Central memory CD8-positive, alpha-beta T cell (primary cell): ENCODE measurements around the gene TIMM29.

ENCODE experiments used
- ATAC-seq: fragments of 150-1000 bp; cut with Tn5 transposase; replicated peaks from 2 replicates; pipeline ENCODE4 v1.10.0; 2022; ENCODE audit warnings: mild to moderate bottlenecking, moderate FRiP score, moderate number of reproducible peaks; ENCODE audit not compliant: poor library complexity, severe bottlenecking; ENCODE audit errors: extremely low read depth
- DNase-seq, 2 donors: peaks; one replicate each; pipeline ENCODE4 v3.0.0; 2021; ENCODE audit warnings: low spot score in 2 of 2
- H3K27ac Mint-ChIP-seq: one replicate; pipeline ENCODE4 v1.8.0; 2022; ENCODE audit warnings: low read depth, mild to moderate bottlenecking, moderate library complexity, mixed read lengths
- H3K27me3 Mint-ChIP-seq: one replicate; pipeline ENCODE4 v1.8.0; 2022; ENCODE audit warnings: mixed read lengths
- H3K36me3 Mint-ChIP-seq: one replicate; pipeline ENCODE4 v1.8.0; 2022; ENCODE audit warnings: mild to moderate bottlenecking, moderate library complexity, mixed read lengths; ENCODE audit not compliant: insufficient read depth
- H3K4me1 Mint-ChIP-seq: one replicate; pipeline ENCODE4 v1.8.0; 2022; ENCODE audit warnings: mixed read lengths
- H3K4me3 Mint-ChIP-seq: one replicate; pipeline ENCODE4 v1.8.0; 2022; ENCODE audit warnings: mild to moderate bottlenecking, moderate library complexity, mixed read lengths
- H3K9me3 Mint-ChIP-seq: one replicate; pipeline ENCODE4 v1.8.0; 2022; ENCODE audit warnings: mixed read lengths

The TIMM29 gene

DNA sequence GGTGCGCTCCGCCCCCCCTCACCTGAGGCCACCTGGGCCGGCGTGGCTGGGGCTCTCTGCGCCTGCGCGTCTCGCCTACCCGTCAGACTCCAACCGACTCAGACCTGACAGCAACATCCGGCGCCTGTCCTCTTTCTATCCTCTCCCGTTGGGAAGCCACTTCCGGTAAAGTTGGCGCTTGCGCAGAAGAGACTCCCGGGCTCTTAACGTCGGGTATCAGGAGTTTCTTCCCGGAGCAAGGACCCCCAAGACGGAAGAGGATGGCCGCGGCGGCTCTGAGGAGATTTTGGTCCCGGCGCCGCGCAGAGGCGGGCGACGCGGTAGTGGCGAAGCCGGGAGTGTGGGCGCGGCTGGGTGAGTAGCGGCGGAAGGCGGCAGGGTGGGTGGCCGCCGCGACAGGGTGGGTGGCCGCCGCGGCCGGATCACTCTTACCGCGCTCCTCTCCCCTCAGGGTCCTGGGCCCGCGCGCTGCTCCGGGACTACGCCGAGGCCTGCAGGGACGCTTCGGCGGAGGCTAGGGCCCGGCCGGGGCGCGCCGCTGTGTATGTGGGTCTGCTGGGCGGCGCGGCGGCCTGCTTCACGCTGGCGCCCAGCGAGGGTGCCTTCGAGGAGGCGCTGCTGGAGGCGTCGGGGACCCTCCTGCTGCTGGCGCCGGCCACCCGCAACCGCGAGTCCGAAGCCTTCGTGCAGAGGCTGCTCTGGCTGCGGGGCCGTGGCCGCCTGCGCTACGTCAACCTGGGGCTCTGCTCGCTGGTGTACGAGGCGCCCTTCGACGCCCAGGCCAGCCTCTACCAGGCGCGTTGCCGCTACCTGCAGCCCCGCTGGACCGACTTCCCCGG, at the start of gene TIMM29, which contains the start of gene YIPF2:
Gene TIMM29 (plus strand): TSS at position 249 of the 839 bp plus-strand sequence. CDS start 12 bp downstream, at position 261.
Gene YIPF2 (minus strand): TSS at position 77 of the 839 bp plus-strand sequence. CDS start 229 bp downstream, outside the sequence.
- Mint-ChIP-seq H3K27ac (peak within 1 kb of the TSS; percentile 91), H3K9me3 (no peaks in the 10 kb centered on the region), H3K27me3 (no peaks in the 10 kb centered on the region), H3K4me1 (peaks cover 6% of the 10 kb centered on the region), H3K4me3 (peak within 1 kb of the TSS; percentile 93), H3K36me3 (peaks cover 25% of the 10 kb centered on the region)
- peak; percentile 78 to 86 for DNase-seq
- ATAC-seq: peak; percentile 88

DNA sequence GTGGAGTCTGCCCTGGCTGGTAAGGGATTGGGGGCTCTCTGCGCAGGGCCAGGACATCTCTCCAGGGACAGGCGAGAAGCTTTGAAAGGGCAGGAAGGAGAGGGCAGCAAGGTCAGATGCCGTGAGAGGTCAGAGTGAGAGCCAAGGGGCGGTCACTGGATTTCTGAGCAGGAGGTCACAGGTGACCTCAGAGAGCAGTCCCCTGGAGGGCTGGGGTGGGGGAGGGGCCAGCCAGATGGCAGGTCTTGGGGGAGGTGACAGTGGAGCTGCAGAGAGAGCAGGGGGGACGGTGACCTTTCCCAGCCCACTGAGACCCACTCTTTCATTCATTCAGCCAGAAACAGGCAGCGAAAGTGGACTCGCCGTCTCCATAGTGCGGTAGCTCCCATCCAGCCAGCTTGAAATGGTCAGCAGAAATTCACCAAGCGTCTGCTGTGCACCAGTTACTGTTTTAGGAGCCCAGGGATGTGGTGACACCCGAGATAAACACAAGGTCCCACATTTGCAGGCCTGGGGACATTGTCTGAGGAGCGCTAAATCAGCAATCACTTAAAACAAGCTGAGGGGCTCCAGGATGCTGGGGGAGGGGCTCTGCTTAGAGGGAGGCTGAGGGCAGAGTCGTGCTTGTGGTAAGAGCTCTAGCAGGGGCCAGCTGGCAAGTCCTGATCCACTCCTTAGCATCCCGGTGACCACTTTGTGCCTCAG, 47.1 kb upstream of the TIMM29 start:
- H3K27me3 Mint-ChIP-seq: no peaks in the 10 kb centered on the region
- ATAC-seq: no peak
- peaks cover 3% of the 10 kb centered on the region for H3K36me3 Mint-ChIP-seq
- no peak overlapping the region for H3K27ac Mint-ChIP-seq
- no peaks in the 10 kb centered on the region for H3K9me3 Mint-ChIP-seq
- DNase-seq: no peak
- no peak overlapping the region for H3K4me3 Mint-ChIP-seq
- H3K4me1 Mint-ChIP-seq: peaks cover 20% of the 10 kb centered on the region

- Mint-ChIP-seq H3K4me1 (peaks cover 15% of the 10 kb centered on the region), H3K9me3 (no peaks in the 10 kb centered on the region), H3K27ac (no peak overlapping the region), H3K36me3 (peaks cover 4% of the 10 kb centered on the region), H3K4me3 (no peak overlapping the region), H3K27me3 (no peaks in the 10 kb centered on the region)
- no peak for DNase-seq
- ATAC-seq: no peak
Observed at GRCh38 chr19:10882108-10882457, 46.5 kb upstream of the TIMM29 start.

- DNase-seq: no peak
- no peak overlapping the region for H3K4me3 Mint-ChIP-seq
- no peak overlapping the region for H3K27ac Mint-ChIP-seq
- H3K4me1 Mint-ChIP-seq: peaks cover 7% of the 10 kb centered on the region
- no peaks in the 10 kb centered on the region for H3K27me3 Mint-ChIP-seq
- ATAC-seq: no peak
- H3K9me3 Mint-ChIP-seq: no peaks in the 10 kb centered on the region
- peaks cover 5% of the 10 kb centered on the region for H3K36me3 Mint-ChIP-seq
Observed at GRCh38 chr19:10884274-10884673, 44.3 kb upstream of the TIMM29 start.

DNA sequence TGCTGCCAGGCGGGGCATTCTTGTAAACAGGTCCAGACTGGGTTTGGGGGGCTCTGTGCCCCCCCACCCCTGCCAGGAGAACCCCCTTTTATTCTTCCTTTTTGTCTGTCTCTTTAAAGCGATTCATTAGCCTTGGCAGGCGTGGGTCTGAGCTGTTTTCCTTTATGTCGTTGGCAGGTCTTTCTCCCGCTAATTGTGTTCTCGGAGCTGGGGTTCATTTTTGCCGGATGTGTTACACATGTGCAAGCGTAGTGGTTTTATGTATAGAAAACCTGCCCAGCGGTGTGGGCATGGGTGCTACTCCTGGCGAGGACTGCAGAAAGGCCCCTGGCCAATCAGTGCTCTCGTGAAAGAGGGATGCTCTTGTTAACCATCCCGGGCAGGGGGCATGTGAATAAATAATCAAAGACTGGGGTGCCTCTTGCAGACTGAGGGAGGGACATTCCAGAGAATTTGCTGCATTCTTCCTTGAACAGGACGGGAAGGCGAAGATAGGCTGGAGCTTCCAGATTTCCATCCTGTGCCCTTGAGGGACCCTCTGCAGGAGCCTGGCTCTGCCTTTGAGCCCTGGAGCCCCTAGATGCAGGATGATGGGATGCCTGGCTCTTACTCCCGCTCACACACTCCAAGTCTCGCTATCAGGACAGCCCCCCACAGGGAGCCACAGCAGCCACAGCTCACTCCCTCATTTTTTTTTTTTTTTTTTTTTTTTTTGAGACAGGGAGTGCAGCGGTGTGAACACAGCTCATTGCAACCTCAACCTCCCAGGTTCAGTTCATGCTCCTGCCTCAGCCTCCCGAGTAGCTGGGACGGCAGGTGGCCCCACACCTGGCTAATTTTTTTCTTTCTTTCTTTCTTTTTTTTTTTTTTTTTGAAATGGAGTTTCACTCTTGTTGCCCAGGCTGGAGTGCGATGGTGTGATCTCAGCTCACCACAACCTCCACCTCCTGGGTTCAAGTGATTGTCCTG, 43.1 kb upstream of the TIMM29 start:
- no peak for DNase-seq
- H3K9me3 Mint-ChIP-seq: no peaks in the 10 kb centered on the region
- ATAC-seq: no peak
- peaks cover 5% of the 10 kb centered on the region for H3K4me1 Mint-ChIP-seq
- no peaks in the 10 kb centered on the region for H3K27me3 Mint-ChIP-seq
- no peak overlapping the region for H3K27ac Mint-ChIP-seq
- no peak overlapping the region for H3K4me3 Mint-ChIP-seq
- peaks cover 5% of the 10 kb centered on the region for H3K36me3 Mint-ChIP-seq

- no peak overlapping the region for H3K27ac Mint-ChIP-seq
- H3K36me3 Mint-ChIP-seq: peaks cover 3% of the 10 kb centered on the region
- no peaks in the 10 kb centered on the region for H3K9me3 Mint-ChIP-seq
- DNase-seq: no peak
- no peaks in the 10 kb centered on the region for H3K27me3 Mint-ChIP-seq
- peaks cover 5% of the 10 kb centered on the region for H3K4me1 Mint-ChIP-seq
- no peak overlapping the region for H3K4me3 Mint-ChIP-seq
- ATAC-seq: no peak
Observed at GRCh38 chr19:10887616-10888367, 40.8 kb upstream of the TIMM29 start.

DNA sequence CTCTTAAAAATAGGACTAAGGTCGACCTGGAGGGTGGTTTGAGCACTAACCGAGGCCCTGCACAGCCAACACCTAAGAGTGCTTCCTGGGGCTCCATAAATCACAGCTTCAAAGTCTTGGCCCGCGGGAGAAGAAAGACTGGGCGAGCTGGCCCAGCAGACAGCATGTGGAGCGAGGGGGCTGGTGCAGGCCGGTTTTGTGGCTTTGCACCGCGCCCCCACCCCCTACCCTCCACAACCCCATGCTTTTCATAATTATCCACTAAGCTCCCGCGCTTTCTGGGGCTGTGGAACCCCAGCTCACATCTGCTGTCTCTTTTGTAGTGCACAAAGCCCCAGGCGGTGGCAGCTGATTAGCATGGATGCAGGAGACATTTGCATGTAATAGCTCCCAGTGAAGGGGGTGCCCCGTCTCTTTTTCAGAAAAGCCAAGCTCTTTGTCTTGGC, 40.2 kb upstream of the TIMM29 start:
- H3K4me1 Mint-ChIP-seq: peaks cover 5% of the 10 kb centered on the region
- no peak overlapping the region for H3K27ac Mint-ChIP-seq
- ATAC-seq (no peak), DNase-seq (no peak)
- no peaks in the 10 kb centered on the region for H3K9me3 Mint-ChIP-seq
- H3K36me3 Mint-ChIP-seq: peaks cover 3% of the 10 kb centered on the region
- H3K27me3 Mint-ChIP-seq: no peaks in the 10 kb centered on the region
- no peak overlapping the region for H3K4me3 Mint-ChIP-seq

GRCh38 chr19:10889880-10890279, 38.7 kb upstream of the TIMM29 start:
- H3K36me3 Mint-ChIP-seq: peaks cover 3% of the 10 kb centered on the region
- peaks cover 5% of the 10 kb centered on the region for H3K4me1 Mint-ChIP-seq
- no peak for ATAC-seq
- H3K27me3 Mint-ChIP-seq: no peaks in the 10 kb centered on the region
- no peak for DNase-seq
- no peak overlapping the region for H3K4me3 Mint-ChIP-seq
- no peak overlapping the region for H3K27ac Mint-ChIP-seq
- no peaks in the 10 kb centered on the region for H3K9me3 Mint-ChIP-seq

GRCh38 chr19:10891405-10892086, 37.1 kb upstream of the TIMM29 start:
- DNase-seq (no peak), ATAC-seq (no peak)
- H3K4me3 Mint-ChIP-seq: no peak overlapping the region
- no peaks in the 10 kb centered on the region for H3K9me3 Mint-ChIP-seq
- H3K4me1 Mint-ChIP-seq: peaks cover 8% of the 10 kb centered on the region
- H3K27ac Mint-ChIP-seq: no peak overlapping the region
- H3K27me3 Mint-ChIP-seq: no peaks in the 10 kb centered on the region
- peaks cover 3% of the 10 kb centered on the region for H3K36me3 Mint-ChIP-seq

DNA sequence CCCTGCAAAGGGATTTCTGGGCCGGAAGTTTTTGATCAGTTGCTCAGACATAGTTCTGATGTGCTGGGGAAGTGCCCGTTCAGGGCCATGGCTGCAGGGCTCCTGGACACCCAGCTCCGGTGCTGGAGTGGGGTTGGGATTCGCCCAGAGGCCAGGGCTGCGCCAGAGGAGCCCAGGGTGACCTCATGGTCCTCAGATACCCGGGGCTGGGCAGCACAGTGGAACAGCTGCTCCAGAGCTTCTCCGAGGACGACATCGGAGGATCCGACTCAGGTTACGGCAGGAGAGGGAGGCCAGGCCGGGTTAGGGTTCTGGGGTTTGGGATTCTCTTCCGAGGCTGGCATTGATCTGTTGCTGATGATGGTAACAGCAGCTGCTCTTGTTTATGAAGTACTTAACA, 36.4 kb upstream of the TIMM29 start:
- no peak overlapping the region for H3K27ac Mint-ChIP-seq
- peaks cover 1% of the 10 kb centered on the region for H3K36me3 Mint-ChIP-seq
- H3K9me3 Mint-ChIP-seq: no peaks in the 10 kb centered on the region
- no peak for ATAC-seq
- H3K4me3 Mint-ChIP-seq: no peak overlapping the region
- no peak for DNase-seq
- H3K4me1 Mint-ChIP-seq: peaks cover 14% of the 10 kb centered on the region
- no peaks in the 10 kb centered on the region for H3K27me3 Mint-ChIP-seq

- Mint-ChIP-seq H3K36me3 (peaks cover 2% of the 10 kb centered on the region), H3K4me3 (no peak overlapping the region), H3K9me3 (no peaks in the 10 kb centered on the region), H3K4me1 (peaks cover 8% of the 10 kb centered on the region), H3K27ac (no peak overlapping the region), H3K27me3 (no peaks in the 10 kb centered on the region)
- no peak for DNase-seq
- ATAC-seq: no peak
Observed at GRCh38 chr19:10894911-10895213, 33.7 kb upstream of the TIMM29 start.
